GM10847 (cell line): Measurements from ENCODE around the gene MAST3.

Experiments used
- POLR2A ChIP-seq: IDR thresholded peaks from 2 replicates; pipeline ENCODE4 v1.6.1; 2011; ENCODE audit not compliant: insufficient read length; ENCODE audit errors: extremely low read depth

Gene MAST3

GRCh38 chr19:18120127-18120526, 22.5 kb downstream of the MAST3 start:
- no peak for TF ChIP-seq POLR2A

GRCh38 chr19:18121166-18121565, 23.6 kb downstream of the MAST3 start:
- TF ChIP-seq POLR2A, result no peak

- TF ChIP-seq POLR2A, result no peak
These were observed 24.8 kb downstream of the MAST3 start for GRCh38 chr19:18122424-18122823.

GRCh38 chr19:18122860-18123795, 25.6 kb downstream of the MAST3 start:
- no peak for TF ChIP-seq POLR2A

- no peak for TF ChIP-seq POLR2A
These were observed 26.2 kb downstream of the MAST3 start for GRCh38 chr19:18123819-18124218.

- no peak for TF ChIP-seq POLR2A
These were observed 28.5 kb downstream of the MAST3 start for GRCh38 chr19:18126097-18126496.

- TF ChIP-seq POLR2A, result no peak
These were observed 30.5 kb downstream of the MAST3 start for GRCh38 chr19:18128044-18128443.

- no peak for TF ChIP-seq POLR2A
These were observed 31.2 kb downstream of the MAST3 start for GRCh38 chr19:18128805-18129204.

- no peak for TF ChIP-seq POLR2A
These were observed 33.1 kb downstream of the MAST3 start for GRCh38 chr19:18130523-18131242.

- TF ChIP-seq POLR2A, result no peak
These were observed 34.4 kb downstream of the MAST3 start for GRCh38 chr19:18131841-18132596.

- TF ChIP-seq POLR2A, result no peak
These were observed 38.4 kb downstream of the MAST3 start for GRCh38 chr19:18135712-18136584.

- TF ChIP-seq POLR2A, result no peak
These were observed 39.7 kb downstream of the MAST3 start for GRCh38 chr19:18137242-18137641.

- no peak for TF ChIP-seq POLR2A
These were observed 40.2 kb downstream of the MAST3 start for GRCh38 chr19:18137657-18138339.

GRCh38 chr19:18140473-18140872, 42.9 kb downstream of the MAST3 start:
- TF ChIP-seq POLR2A, result no peak
